ENCODE results near the gene PRKAA1. TPM values are rescaled to one million over a fixed set of nuclear protein-coding genes. Genes with fewer than 3 reads are reported as not detected.

The PRKAA1 gene
- total RNA-seq = 69.8 and 136 TPM in 2 replicates

DNA sequence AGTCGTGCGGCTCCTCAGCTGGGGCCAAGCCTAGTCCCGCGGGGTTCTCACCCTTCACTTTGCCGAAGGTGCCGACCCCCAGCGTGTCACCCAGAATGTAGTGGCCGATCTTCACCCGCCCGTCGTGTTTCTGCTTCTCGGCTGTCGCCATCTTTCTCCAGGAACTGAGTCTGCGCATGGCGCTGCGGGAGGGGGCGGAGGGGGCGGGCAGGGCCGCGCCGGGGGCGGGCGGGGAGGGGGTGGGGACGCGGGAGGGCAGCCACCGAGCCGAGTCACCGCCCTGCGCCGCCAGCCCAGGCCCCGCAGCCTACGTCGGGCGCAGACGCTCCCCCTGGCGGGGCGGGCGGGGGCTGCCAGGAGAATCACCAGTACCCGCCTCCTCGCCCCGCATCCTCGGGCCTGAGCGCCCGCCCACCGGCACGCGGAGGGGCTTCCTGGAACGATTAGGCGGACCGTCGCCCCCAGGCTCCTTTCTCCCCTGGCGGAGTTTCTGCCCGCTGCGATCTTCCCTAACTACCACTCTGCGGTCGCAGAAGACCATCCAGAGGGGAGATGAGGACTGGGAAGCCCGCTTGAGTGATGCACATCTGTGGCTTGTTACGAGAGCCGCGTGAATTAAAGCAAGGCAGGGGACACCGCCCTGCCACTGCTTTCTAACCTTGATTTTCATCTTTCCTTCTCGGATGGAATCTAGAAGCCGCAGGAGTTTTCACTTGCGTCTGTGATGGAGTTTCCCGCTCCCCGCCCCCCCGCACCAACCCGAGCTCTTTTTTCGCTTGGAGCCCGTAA, at the start of gene PRKAA1:
Gene PRKAA1, minus strand, starts transcription at position 363 of the 789 bp plus-strand sequence. Its CDS starts 185 bp downstream, at position 178.

DNA sequence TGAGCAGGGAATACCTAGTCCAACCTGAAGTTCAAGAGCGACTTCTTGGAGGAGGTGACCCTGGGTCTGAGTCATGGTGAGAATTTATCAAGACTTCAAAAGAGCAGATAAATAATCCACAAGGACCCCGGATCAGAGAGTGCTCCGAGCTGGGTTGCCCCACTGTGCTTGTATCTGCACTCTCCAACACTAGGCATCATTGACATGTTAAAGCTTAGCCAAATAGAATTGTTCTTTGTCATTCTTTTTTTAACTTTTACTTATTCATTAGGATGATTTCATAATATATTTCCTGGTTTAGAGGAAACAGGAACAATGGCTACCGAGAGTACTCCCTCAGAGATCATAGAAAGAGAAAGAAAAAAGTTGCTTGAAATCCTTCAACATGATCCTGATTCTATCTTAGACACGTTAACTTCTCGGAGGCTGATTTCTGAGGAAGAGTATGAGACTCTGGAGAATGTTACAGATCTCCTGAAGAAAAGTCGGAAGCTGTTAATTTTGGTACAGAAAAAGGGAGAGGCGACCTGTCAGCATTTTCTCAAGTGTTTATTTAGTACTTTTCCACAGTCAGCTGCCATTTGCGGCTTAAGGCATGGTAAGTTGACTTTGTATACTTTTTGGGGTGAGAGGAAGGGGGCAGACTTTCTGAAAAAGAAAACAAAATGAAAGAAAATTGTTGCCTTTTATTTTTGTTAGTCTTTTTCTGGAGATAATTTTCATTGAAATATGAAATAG, 43.1 kb upstream of the PRKAA1 start, which contains the start of gene CARD6:
Gene CARD6, plus strand, starts transcription at position 300 of the 738 bp plus-strand sequence. Its CDS starts 16 bp downstream, at position 316.

DNA sequence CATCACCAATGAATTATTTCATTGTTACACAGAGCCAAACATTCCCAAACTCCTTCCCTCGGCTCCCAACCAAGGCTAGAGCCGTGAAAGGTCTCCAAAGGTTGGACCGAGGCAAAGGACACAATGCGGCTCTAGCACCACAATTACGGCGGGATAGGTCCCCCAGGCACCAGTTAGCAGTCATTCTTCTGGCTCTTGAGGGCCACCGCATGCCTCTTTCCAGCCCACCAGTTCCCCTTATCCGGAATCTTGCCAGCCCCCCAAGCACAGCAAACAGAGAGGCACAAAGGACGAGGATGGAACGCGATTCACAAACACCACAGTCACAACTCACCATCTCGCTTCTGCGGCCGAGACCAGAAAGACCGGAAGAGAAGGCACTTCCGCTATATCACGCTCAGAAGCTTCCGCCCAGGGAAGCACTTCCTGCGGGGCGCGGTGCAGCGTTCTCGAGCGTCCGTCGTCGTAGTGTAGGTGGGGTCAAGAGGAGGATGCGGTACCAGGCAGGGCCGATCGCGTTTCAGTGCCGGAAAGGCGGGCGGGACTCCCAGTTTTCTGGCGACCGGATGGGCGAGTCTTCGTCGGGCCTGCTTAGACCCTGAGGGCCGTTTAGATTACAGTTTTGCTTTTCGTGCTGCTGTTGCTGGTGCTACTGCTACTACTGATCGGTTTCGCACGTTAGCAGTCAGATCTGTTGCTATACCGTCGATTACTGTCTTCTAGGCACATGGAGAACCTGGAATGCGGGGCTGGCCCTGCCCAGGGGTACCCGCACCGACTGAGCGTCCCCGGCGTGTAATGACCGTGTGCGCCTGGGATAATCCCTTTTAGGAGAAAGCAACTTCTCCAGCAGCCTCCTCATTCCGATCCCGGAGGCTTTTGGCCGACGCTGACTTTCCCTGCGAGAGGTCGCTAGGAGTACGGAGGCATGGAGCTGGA, 36.9 kb upstream of the PRKAA1 start, which contains the start of gene RPL37:
Gene RPL37, minus strand, starts transcription at position 374 of the 939 bp plus-strand sequence. Its CDS starts 37 bp downstream, at position 337.

DNA sequence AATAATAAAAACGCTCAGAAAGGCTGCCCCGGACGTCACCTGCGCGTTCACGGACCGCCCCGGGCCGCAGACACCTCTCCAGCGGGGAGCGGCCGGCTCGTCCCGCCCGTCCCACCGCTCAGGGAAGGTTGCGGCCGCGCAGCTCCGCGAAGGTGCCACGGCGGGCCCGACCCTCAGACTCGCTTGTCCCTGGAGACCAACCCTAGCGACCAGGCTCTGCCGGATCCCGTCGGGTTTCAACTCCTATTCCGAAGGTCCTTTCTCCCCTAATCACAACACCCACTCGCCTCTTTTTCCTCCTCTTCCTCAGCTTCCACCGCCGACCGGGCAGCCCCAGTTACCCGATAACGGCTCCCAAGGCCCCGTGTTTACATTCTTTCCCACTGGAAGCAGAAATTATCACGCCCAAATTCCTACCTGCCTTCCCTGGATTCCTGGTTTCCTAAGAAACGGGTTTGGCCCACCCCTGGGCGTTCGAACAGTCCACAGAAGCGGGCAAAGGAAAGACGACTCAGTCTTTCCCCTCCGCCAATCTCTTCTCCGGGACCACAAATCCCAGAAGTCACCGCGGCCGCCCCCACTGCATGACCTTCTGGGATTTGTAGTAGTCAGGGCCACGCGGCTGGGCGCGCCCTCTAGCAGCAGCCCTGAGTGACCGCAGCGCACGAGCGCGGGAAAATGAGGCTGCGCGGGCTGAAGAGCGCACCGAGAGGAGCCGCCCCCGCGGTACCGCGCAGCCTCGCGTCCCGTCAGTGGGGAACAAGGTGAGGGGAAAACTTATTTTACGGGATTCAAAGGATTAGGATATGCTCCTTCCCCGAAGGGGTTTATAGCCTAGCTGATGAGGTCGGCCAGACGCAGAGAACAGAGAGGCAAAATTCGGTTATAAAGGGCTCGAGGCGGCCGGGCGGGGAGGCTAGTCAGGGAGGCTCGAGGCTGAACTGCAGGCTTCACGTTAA, 42.5 kb downstream of the PRKAA1 start, which contains the start of gene TTC33:
Gene TTC33, minus strand, starts transcription at position 555 of the 959 bp plus-strand sequence. CDS start 8,943 bp downstream, outside the sequence.

Small RNAs within 50 kb of the gene (small RNA-seq; reads per million reads assigned to genes)
- not detected for gene RF00191 (ENCODE audit: low replicate concordance)
- gene SNORD72 (ENCODE audit: low replicate concordance) = 19.8 reads per million, percentile 97 among the genes with 10 or more reads in this experiment

Other genes starting within 250 kb of the PRKAA1 start
- 2.2 and 13.0 TPM in 2 replicates for gene PTGER4, start 118.5 kb downstream of the PRKAA1 start, total RNA-seq
- gene TTC33, start 42.4 kb downstream of the PRKAA1 start, total RNA-seq = 10.7 and 11.5 TPM in 2 replicates
- gene RPL37, start 36.8 kb upstream of the PRKAA1 start, total RNA-seq = 248 and 501 TPM in 2 replicates
- 6.6 and 11.6 TPM in 2 replicates for gene CARD6, start 43.0 kb upstream of the PRKAA1 start, total RNA-seq
- gene C7, start 111.1 kb upstream of the PRKAA1 start, total RNA-seq = not detected in 2 replicates